ENCODE data around the gene RBSN. TPM values are rescaled to one million over a fixed set of nuclear protein-coding genes. Genes with fewer than 3 reads are reported as not detected.

The RBSN gene
- total RNA-seq, 1 donor from 2014 or later, result 22.1 TPM

Other genes starting within 250 kb of the RBSN start
- 29.1 TPM for gene NR2C2, start 151.6 kb downstream of the RBSN start, total RNA-seq (ENCODE audit: insufficient read depth, low replicate concordance)
- gene MRPS25, start 33.8 kb downstream of the RBSN start, total RNA-seq (ENCODE audit: insufficient read depth, low replicate concordance), result 7.9 TPM
- 42.1 TPM for gene CAPN7, start 107.1 kb upstream of the RBSN start, total RNA-seq (ENCODE audit: insufficient read depth, low replicate concordance)
- gene SH3BP5, start 233.4 kb upstream of the RBSN start, total RNA-seq (ENCODE audit: insufficient read depth, low replicate concordance), result 21.4 TPM

All from umbilical cord (tissue), 1 donor.